SK-N-SH treated with all-trans-retinoic acid at 6 μM for 48 hours (cell line): ENCODE results near the gene TATDN3.

Source experiments
- ARNTL ChIP-seq: fragments of 450-650 bp; formaldehyde crosslinking; IDR thresholded peaks from 2 replicates; pipeline ENCODE4 v1.5.0; 2020; ENCODE audit warnings: low read depth, mild to moderate bottlenecking, moderate library complexity, borderline replicate concordance
- CSDC2 ChIP-seq: fragments of 250-450 bp; sonication (Bioruptor Pico); IDR thresholded peaks from 2 replicates; pipeline ENCODE4 v1.5.0; 2020; ENCODE audit warnings: mild to moderate bottlenecking, moderate library complexity
- CSRNP3 ChIP-seq: fragments of 250-450 bp; sonication (Bioruptor Pico); IDR thresholded peaks from 2 replicates; pipeline ENCODE4 v1.5.1; 2021; ENCODE audit warnings: mild to moderate bottlenecking, moderate library complexity
- PPARA ChIP-seq: fragments of 250-450 bp; sonication (Bioruptor Pico); IDR thresholded peaks from 2 replicates; pipeline ENCODE4 v1.5.0; 2020; ENCODE audit warnings: mild to moderate bottlenecking, borderline replicate concordance

GRCh38 chr1:212775241-212775640, 16.5 kb upstream of the TATDN3 start:
- no peak for TF ChIP-seq ARNTL (CRISPR knock-in tag)
- no peak for TF ChIP-seq CSRNP3 (CRISPR knock-in tag)
- TF ChIP-seq CSDC2 (CRISPR knock-in tag): no peak
- TF ChIP-seq PPARA (CRISPR knock-in tag): no peak
